SK-N-DZ (cell line): Measurements from ENCODE around the gene CYB5A.

ENCODE experiments used
- DNase-seq: peaks from one replicate; pipeline ENCODE4 v3.0.0-alpha.2; 2015; ENCODE audit warnings: low spot score

Gene CYB5A

DNA sequence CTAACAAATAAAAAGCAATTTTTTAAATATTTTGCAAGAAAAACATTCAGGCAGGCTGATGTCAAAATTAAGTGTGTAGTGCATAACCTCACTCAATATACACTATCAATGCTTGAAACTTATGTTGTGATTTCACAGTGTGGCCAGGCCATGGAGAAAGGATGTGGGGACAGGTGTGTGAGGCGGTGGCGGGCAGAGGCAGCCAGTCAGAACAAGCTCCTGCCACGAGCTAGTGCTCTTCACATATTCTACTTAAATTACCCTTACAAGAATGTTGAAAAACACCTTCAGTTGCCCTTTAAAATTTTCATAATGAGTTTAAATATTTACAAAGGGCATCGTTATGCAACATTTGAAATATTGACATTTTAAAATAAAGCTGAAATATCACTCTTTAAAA, 43.2 kb downstream of the CYB5A start:
- DNase-seq: no peak

DNA sequence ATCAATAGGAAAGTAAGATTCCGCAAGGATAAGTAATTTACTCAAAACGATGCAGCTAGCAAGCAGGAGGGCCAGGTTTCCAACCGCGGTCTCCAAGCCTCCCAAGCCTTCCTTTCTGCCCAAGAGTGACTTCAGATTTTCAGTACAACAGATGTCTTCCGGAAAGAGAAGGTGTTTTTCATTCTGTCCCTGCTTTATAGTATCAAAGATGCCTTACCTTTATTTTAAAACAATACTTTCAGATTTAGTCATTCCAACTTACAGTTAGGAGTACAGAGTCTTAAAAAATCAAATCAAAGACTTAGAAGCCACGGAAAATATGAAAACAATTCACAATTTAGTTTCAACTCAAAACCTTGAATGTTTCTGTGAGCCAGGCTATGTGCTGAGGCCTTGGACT, 43.6 kb downstream of the CYB5A start:
- DNase-seq: no peak

DNA sequence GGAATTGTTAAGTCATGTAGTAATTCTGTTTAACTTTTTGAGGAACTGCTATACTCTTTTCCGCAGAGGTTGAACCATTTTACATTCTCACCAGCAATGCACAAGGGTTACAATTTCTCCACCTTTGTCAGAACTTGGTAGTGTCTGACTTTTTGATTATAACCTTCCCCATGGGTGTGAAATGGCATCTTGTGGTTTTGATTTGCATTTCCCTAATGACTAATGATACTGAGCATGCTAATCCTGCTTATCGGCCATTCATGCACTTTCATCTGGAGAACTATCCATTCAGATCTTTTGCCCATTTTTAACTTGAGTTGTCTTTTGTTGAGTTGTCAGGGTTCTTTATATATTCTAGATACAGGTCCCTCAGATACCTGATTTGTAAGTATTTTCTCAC, 47.2 kb downstream of the CYB5A start:
- DNase-seq: no peak

DNA sequence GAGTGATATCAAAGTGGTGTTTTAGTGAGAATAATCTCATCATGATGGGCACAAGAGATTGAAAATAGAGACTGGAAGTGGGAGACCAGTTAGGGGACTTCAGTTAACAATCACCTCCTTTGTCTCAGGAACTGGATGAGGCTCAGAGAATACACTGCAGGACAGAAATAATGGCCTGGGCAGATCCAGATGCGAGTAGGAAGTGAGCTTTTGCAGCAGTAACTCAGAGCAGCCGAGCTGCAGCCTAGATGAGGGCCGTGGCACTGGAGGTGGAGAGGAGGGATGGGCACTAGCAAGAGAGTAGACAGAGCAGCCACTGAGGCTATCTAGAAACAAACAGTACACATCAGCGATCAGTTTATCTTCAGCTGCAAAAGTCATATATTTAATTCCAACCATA, 48.6 kb downstream of the CYB5A start:
- DNase-seq: no peak

DNA sequence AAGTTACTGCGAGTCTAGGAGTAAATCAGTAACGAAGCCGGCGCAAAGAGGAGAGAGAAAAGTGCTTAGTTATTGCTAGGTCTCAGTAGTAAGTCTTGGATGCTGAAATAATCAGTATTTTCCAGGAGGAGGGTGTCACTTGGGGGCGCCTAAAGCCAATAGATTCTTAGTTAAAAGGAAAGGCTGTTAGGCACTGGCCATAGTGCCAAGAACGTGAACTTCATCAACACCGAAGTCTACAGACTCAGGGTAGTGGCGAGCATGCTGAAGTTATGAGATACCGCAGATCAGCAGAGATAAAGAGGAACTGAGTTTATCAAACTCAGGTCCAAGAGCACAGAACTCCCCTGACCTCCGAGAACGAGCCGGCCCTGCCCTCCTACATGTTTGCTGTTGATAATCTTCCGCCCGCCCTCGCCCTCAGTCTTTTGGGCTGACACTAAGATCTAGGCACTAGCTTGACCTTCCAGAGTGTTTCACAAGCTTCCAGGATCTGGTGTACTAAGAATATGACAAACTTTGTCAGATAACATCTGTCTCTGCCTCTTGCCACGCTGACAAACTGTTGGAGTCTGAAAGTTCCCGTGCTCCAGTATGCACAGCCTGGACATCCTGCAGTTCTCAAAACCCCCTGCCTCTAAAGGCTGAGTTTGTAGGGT, 49.2 kb downstream of the CYB5A start:
- DNase-seq: no peak

DNA sequence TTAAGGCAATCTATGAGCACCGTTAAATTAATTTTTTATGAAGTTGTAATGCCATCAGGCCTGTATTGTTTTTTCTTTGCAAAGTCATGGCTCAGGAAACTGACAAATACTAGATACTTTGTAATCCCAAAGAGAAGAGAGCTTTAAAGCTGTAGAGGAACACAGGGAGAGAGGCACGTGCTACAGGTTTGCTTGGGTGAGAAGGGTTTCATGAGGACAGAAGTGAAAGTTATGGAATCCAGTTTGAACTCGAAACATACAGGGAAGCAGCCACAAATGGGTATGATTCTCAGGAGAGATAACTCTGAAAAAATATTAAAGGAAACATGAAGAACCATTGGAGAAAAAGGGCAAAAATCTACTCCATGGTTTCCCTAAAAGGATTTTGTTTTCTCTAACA, 49.8 kb downstream of the CYB5A start:
- DNase-seq: no peak

DNA sequence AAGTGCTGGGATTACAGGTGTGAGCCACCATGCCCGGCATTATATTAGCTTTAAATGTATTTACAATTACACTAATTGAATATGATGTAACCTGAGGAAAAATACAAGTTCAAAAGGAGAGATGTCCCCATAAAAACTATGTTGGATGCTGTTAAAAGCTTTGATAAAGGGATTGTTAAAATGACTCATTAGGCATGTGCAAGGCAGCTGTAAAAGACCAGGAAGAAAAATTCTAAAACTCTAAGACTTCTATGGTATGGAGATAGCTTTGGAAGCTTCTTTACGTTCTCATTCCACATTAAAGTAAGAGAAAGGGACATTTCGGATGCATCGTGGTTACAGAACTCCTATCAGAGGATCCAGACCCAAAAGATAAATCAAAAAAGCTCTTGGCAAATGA, 50.3 kb downstream of the CYB5A start:
- no peak for DNase-seq

DNA sequence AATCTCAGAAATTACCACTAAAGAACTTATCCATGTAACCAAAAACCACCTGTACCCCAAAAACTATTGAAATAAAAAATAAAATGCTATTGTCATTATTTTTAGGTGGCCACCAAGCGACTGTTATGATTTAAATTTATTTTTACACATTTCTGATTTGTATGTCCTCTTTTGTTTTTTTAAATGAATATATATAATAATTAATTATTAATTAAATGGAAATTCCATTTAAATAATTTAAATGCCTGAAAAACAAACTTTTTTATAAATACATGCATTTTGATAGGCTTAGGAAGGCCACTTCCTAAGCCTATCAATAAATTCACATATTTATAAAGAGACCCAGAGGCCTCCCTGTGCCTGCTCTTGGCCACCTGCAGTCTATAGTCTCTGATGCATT, 52.2 kb downstream of the CYB5A start:
- DNase-seq: no peak

DNA sequence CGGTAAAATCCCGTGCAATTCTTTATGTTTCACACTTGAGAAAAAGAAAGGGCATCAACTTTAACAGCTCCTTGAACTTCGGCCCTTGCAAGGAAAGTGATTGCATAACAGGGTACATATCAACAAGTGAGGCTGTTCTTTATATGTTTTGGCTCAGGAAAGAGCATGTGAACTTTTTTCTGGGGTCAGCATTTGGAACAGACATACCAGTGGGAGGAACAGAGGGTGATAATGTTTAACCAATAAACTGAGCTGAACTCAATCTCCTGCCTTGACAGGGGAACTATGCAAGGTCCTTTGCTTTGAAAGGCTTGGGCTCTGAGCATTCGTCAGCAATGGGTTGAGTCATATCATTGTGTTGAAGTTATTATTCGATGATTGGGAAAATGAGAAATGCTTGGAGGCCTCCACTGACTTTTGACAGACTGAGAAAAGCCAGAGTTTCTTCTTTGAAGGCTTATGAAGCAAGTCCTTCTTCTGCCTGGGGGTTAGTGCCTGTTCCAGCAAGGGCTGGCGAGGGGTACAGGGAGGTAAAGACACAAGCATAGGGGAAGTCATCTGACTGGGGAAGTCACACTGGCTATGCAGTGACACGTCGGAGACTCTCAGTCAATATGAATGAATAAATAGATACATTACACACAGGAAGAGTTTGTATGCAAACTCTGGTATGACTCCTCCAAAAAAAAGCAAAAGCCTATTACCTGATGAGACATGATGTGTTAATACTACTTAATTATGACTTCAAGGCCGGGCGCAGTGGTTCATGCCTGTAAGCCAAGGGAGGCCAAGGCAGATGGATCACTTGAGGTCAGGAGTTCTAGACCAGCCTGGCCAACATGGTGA, 57.2 kb downstream of the CYB5A start:
- no peak for DNase-seq

DNA sequence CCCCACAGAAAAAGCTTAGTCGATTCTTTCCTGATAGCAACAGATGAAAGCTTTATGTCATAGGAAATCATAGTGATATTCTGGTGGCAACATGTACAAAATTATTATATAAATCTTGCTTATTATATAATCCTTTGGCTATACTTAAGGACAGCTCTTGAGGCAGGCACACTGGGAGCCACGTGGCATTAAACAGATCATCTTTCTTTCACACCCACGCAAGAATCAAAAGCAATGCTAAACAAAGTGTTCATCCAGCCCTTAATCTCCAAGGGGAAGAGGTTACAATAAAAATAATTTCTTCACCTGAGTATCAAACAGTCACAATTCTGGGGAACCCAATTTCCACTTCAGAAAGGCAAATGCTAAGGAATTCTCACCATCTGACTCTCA, 57.8 kb downstream of the CYB5A start:
- no peak for DNase-seq

DNA sequence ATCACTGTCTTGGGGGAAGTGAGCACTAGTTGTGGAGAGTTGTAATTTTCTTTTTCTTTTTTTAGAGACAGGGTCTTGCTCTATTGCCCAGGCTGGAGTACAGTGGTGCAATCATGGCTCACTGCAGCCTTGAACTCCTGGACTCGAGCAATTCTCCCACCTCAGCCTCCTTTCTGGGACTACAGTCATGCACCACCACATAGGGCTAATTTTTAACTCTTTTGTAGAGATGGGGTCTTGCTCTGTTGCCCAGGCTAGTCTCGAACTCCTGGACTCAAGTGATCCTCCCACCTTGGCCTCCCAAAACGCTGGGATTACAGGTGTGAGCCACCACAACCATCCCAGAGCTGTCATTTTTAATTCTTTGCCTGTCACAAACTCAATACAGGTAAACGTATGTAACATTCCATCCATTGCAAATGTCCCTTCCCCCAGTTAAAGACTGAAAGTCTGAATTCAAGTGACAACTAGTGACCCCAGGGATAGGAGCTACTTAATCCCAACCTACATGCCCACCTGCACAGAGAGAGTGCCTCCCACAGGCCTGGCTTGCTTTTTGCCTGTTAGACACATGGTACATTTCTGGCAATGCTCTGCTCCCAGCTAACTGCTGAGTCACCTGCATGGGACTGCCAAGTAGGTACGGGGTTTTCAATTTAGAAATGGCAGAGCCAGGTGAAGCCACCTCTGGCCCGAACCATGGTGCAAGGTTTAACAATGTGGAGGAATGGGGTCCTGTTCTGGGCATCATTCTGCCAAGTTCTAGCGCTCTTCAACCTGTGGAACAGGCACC, 60.6 kb downstream of the CYB5A start:
- DNase-seq: no peak

DNA sequence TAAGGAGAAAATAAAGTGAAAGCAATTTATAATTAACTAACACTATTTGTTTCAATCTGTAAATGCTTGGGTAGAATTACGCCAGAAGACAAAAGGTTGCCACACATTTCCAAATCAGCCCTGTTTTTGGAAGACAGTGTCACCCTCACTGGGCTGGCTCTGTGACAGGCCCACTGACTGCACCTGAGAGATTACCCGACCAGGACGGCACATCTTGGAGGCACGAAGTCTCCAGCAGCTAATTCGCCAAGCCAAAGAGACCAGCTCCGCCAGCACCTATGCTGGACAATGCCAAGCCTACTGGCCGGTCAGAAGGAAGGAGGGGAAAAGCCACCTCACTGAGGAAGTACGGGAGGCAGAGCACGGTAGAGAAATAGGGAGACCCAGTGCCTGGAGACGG, 61.9 kb downstream of the CYB5A start:
- DNase-seq: no peak

DNA sequence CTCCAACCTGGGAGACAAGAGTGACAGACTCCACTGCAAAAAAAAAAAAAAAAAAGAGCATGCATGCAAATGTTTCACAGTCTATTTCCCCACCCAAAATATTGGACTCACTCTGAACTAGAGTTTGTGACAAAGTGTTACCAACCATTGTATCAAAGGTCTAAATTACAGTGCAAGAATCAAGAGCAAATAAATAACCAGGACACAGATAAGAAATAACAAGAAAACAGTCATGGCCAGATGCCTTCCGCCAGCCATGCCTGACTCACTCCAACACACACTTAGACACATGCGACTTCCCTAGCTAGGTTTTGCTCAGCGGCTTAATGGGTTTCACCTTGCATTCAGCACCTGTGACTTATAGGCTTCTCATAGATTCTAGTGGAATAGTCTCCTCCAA, 62.8 kb downstream of the CYB5A start:
- no peak for DNase-seq

DNA sequence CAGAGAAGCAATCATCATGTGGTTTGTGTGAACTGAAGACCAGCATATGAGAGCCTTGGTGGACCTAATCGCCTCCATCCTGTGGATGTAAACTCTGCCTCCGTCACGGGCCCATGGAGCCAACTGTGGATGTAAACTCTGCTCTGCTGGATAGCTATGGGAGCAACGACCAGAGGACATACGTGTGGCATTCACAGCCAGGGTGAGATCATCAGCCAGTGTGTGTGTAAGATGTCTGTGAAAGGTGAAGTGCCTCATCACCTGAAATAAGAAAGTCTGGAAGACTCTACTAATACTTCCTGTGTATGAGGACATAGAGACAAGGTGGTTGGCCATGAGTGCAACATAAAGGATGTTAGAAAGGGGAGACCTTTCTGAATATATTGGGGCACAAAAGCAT, 63.5 kb downstream of the CYB5A start:
- no peak for DNase-seq

DNA sequence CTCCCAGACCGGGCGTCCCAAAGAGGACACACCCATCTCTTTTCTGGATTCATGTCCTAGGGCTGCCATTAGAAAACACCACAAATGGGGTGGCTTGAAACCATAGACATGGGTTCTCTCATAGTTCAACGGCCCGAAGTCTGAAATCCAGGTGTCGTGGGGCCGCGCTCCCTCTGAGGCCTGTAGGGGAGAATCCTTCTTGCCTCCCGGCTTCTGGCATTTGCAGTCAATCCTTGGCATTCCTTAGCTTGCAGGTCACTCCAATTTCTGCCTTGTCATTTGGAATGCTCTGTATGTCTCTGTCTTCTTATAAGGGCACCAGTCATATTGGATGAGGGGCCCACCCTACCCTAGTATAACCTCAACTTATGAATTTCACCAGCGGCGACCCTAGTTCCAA, 65.1 kb downstream of the CYB5A start:
- no peak for DNase-seq

DNA sequence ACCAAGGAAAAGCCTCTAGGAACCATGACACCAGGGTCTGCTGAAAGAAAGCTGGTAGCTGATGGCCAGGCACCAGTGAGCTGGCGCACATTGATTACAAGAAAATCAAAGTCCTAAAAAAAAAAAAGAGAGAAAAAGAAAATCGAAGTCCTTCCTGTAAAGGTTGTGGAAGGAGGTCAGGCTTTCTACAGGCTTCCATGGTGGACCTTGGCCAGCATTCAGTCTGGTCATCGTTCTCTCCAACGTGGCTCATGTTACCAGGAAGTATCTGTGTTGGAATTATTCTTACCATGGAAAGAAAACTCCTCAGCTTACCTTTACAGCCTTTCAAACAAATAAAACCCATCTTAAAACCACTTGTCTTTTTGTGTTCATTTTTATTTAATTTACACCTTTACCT, 65.6 kb downstream of the CYB5A start:
- no peak for DNase-seq

DNA sequence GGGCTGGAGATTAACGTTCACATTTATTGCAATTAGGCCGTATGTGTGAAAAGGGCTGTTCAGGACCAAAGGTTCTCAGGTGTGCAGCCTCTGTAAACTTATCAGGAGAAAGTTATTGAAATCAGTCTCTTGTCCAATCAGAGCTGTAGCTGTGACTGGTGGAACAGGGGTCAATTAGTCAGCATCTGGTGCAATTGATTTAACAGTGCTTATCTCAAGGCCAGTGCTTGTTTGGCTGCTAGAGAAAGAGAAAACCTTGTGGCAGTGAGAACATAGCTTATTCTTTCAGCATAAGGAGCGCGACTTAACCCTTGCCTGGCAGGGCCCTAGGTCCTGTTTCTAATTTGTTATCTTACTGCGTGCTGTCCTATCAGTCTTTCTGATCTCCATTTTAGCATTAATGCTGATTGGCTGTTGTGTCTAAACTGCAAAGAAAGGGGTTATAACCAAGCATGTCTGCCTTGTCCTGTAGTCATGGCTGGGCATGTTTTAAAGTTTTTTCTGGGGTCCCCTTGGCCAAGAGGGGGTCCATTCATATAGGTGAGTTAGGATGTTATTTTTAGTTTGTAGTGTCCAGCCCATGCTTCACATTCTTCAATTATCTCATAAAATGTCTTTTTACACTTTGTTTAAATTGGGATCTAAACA, 66.4 kb downstream of the CYB5A start:
- peak; percentile 47 for DNase-seq

DNA sequence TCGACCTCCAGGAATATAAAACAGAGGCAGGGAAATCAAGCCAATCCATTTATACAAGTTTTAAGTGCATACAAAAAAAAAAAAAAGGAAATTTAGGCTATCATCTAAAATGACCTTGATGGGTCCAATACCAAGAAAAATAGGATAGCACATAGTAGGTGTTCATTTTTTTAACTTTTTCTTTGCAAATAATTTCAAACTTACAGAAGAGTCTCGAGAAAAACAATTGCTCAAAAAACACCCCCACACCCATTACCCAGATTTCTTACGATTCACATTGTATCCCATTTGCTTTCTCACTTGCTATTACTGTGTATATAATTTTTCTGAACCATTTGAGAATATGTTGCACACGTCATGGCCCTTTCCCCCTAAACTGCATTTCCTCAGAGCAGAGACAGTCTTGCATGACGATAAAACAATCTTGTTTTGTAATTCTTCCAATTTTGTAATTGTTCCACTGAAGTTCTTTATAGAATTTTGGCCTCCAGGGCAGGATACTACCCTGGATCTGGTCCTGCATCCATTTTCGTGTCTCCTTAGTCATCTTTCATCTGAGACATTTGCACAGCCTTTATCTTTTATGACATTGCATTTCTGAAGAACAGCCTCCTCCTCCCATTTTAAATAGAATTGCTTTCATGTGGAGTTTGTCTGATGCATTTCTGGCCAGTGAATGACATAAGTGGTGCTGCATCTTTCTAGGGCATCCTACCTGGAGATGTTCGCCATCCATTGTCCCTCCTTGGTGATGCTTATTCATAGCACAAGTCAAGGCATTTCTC, 68.9 kb downstream of the CYB5A start:
- DNase-seq: no peak

DNA sequence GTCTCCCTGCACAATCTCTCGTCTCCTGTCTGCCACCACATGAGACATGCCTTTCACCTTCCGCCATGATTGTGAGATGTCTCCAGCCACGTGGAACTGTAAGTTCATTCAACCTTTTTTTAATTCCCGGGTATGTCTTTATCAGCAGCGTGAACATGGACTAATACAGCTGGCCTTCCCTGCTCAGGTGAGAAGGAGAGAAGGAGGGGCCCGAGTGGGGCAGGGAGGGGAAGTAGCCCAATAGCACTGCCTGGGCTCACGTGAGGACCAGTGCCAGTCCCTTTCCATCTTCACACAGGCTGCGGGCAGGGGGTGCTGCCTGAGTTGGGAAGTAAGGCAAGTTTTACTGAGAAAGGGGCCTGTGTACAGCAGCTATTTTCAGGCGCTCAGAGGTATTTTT, 70.7 kb downstream of the CYB5A start:
- DNase-seq: no peak

DNA sequence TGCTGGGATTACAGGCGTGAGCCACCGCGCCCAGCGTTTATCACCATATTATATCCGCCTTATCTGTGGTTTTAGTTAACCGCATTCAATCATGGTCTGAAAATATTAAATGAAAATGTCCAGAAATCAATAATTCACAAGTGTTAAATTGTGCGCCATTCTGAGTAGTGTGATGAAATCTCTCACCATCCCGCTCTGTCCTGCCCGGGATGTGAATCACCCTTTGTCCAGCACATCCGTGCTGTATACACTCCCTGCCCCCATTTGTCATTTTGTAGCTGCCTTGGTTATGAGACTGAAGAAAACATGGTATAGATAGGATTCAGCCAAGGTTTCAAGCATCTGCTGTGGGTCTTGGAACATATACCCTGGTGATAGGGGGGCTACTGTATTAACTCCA, 72.7 kb downstream of the CYB5A start:
- DNase-seq: no peak

DNA sequence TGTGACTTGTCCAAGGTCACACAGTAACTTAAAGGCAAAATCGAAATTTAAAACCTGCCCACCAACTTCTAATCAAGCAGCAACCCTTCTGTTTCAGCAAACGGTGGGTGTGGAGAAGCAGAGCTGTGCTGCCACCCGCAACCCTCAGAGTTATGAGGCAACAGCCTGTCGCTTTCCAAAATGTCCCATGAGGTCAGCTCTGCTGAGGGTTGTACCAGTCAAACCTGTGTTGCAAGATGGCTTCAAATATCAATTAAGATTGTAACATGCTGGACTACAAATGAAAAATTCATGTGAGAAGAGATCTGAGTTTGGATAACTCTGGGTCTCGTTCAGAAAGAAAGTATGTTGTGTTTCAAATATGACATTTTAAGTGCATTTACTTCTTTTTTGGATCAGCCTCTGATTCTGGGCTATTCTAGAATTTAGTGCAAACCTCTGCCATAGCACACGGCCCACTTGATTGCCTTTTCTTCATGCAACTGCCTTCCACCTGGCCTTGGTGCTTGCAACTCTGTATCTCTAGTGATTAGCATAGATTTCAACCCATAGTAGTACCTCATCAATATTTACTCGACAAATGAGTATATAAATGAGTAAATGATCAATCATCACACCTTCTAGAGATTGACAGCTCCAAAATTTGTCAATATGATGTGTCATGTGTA, 74.2 kb downstream of the CYB5A start:
- DNase-seq: no peak
